A673 (cell line): ENCODE results near the gene OR4F15.
"Not testable (repeated sequence)": the region's sequence is repeated elsewhere in the genome, so short reads cannot be mapped to it uniquely, and the experiment has no call there.

Source experiments
- CTCF ChIP-seq: fragments of 300-800, 200-600 bp; sonication (generic); conservative IDR thresholded peaks from 2 replicates; pipeline ENCODE4 v1.5.1; 2017; ENCODE audit warnings: low read depth, mild to moderate bottlenecking, antibody characterized with exemption, low read length, moderate library complexity, mixed read lengths
- EZH2 ChIP-seq: fragments of 200-600 bp; sonication (generic); IDR thresholded peaks from 2 replicates; pipeline ENCODE4 v1.6.1; 2017; ENCODE audit warnings: borderline replicate concordance, low read depth, mild to moderate bottlenecking, mixed read lengths, antibody characterized with exemption, low read length; ENCODE audit not compliant: poor library complexity, severe bottlenecking

- not testable (repeated sequence) for TF ChIP-seq CTCF, EZH2
These were observed 33.4 kb upstream of the OR4F15 start for GRCh38 chr15:101778576-101778975.
